Gastroesophageal sphincter (tissue), 4 donors: ENCODE measurements around the gene ZMPSTE24. TPM values are rescaled to one million over a fixed set of nuclear protein-coding genes. Genes with fewer than 3 reads are reported as not detected.
A peak's percentile ranks its signal among the peaks of the same experiment; 100 is the strongest.

ENCODE experiments used
- ATAC-seq: fragments of 150-250 bp; one replicate; pipeline ENCODE4 v1.9.1; 2016; ENCODE audit warnings: mild to moderate bottlenecking, moderate library complexity
- H3K27ac ChIP-seq, 4 donors: fragments of 200-600 bp; sonication (generic) in 3 of 4; 1 replicate in 3 of 4; 2 replicates in 1 of 4; pipeline ENCODE4 v1.5.1; 2016 to 2019
- H3K27me3 ChIP-seq: fragments of 200-600 bp; sonication (generic); one replicate; pipeline ENCODE4 v1.5.1; 2019
- H3K36me3 ChIP-seq, 2 donors: fragments of 200-600 bp; sonication (generic); one replicate each; pipeline ENCODE4 v1.5.1; 2019; ENCODE audit warnings: control low read depth in 1 of 2
- H3K4me1 ChIP-seq, 3 donors: fragments of 200-600 bp; sonication (generic); 1 replicate in 2 of 3; 2 replicates in 1 of 3; pipeline ENCODE4 v1.5.1; 2016 to 2019; ENCODE audit warnings: control low read depth in 2 of 3
- H3K4me3 ChIP-seq, 2 donors: fragments of 200-600 bp; sonication (generic); one replicate each; pipeline ENCODE4 v1.5.1; 2019; ENCODE audit warnings: mild to moderate bottlenecking in 1 of 2, moderate library complexity in 1 of 2
- H3K9me3 ChIP-seq, 3 donors: fragments of 200-600 bp; sonication (generic); one replicate each; pipeline ENCODE4 v1.5.1; 2017 to 2019; ENCODE audit warnings: control low read depth in 2 of 3
- EP300 ChIP-seq: sonication (generic); formaldehyde crosslinking; IDR thresholded peaks from one replicate; pipeline ENCODE4 v1.6.1; 2017; ENCODE audit warnings: antibody characterized with exemption, mild to moderate bottlenecking
- POLR2A ChIP-seq, 2 donors: fragments of 450-650 bp; IDR thresholded peaks; one replicate each; pipeline ENCODE4 v1.6.1; 2017; ENCODE audit warnings: antibody characterized with exemption in 2 of 2, mild to moderate bottlenecking in 2 of 2, moderate library complexity in 1 of 2
- POLR2AphosphoS5 ChIP-seq: sonication (generic); formaldehyde crosslinking; IDR thresholded peaks from one replicate; pipeline ENCODE4 v1.6.1; 2017; ENCODE audit warnings: antibody characterized with exemption
- WGBS, 2 donors: methylation state at CpG; one replicate each; pipeline ENCODE4 v1.1.5; 2018; ENCODE audit warnings: low coverage in 1 of 2; 5-methylcytosine and 5-hydroxymethylcytosine counted together
- total RNA-seq, 4 donors: library from RNA; depleted of rRNA; stranded (reverse); fragments of >200 nt; gene quantifications; one replicate each; pipeline ENCODE4 v1.1.0, GENCODE V29; 2016
- TF ChIP-seq, protein P1 (sequence below), 4 experiments: fragments of 200-600 bp in 2 of 4; fragments of 450-650 bp in 2 of 4; sonication (generic) in 1 of 4; IDR thresholded peaks; one replicate each; pipeline ENCODE4 v1.5.1; 2017 to 2019; ENCODE audit warnings: antibody characterized with exemption in 4 of 4, mild to moderate bottlenecking in 2 of 4, moderate library complexity in 2 of 4

The ZMPSTE24 gene
- total RNA-seq, 4 donors from 2014 or later: 49.0 to 76.1 (median 58.3) TPM

DNA sequence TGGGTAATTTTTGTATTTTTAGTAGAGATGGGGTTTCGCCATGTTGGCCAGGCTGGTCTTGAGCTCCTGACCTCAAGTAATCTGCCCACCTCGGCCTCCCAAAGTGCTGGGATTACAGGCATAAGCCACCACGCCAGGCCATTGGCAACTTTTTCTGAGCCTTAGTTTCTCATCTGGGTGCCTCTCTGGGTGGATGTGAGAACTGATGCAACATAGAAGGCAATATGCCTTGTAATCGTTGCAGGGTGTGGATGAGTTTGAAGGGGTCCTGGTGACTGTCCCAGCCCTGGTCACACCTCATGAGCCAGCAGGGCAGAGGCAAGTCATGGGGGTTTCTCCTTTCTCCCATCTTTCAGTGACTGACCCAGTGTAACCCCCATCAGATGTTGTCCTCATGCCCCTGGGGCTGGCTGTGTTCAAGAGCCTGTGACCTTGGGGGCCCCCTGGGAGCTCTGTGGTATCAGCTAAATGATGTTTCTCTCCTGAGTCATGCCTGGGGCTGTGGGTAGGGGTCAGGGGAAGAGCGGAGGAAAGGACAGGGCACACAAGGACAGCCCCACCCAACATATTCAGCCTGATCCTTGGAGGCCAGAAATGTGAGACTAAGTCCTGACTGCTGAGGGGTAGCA, 55.4 kb downstream of the ZMPSTE24 start:
- no CpG with 5 or more reads among the region's 5 CpGs for WGBS, 2 donors
- ATAC-seq: no peak
- Histone ChIP-seq H3K36me3 (no peaks in the 10 kb centered on the region), H3K4me1 (peaks cover 0 to 35% (median 15%) of the 10 kb centered on the region in 3 donors), H3K4me3 (no peak overlapping the region), H3K27ac (no peak overlapping the region), H3K27me3 (peaks cover 31% of the 10 kb centered on the region), H3K9me3 (no peaks in the 10 kb centered on the region)
- TF ChIP-seq POLR2AphosphoS5: no peak
- TF ChIP-seq POLR2A (IDR thresholded peaks at IDR 0.05): no peak
- TF ChIP-seq, protein P1, sequence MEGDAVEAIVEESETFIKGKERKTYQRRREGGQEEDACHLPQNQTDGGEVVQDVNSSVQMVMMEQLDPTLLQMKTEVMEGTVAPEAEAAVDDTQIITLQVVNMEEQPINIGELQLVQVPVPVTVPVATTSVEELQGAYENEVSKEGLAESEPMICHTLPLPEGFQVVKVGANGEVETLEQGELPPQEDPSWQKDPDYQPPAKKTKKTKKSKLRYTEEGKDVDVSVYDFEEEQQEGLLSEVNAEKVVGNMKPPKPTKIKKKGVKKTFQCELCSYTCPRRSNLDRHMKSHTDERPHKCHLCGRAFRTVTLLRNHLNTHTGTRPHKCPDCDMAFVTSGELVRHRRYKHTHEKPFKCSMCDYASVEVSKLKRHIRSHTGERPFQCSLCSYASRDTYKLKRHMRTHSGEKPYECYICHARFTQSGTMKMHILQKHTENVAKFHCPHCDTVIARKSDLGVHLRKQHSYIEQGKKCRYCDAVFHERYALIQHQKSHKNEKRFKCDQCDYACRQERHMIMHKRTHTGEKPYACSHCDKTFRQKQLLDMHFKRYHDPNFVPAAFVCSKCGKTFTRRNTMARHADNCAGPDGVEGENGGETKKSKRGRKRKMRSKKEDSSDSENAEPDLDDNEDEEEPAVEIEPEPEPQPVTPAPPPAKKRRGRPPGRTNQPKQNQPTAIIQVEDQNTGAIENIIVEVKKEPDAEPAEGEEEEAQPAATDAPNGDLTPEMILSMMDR (IDR thresholded peaks at IDR 0.05): no peak
- no peak for TF ChIP-seq EP300

DNA sequence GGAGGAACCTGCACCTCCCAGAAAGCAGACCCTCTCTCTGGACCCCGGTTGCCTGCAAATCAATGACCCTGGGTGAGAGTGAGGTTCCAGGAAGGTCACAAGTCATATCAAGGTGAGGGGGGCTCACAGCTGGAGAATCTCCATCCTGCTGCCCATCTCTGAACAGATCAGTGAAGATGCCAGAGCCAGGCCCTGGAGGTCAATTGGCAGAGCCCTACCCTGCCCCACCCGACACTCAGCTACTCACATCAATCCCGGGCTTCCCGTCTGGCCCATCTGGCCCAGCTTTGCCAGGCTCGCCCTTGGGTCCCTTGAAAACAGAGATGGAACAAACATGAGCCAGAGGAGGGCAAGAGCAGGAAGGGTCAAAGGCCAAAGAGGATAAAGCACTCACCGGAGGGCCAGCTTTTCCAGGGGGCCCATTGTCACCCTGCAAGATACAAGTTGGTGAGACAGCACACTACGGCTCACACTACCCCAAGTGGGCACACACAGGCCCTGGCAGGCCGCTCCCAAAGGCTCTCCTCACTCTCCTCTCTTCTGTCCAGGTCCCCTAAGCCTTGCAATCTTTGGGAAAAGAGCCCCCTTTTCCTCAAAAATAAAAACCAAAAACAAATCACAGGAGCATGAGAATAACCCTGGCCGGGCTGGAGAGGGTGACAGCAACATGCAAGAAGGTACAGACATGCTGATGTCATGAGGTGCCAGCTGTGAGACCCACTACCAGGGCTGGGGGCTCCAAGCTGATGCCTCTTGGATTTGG, 56.1 kb downstream of the ZMPSTE24 start:
- Histone ChIP-seq H3K27ac (peak overlapping the region in 1 of 4 donors; percentile 74), H3K36me3 (no peaks in the 10 kb centered on the region), H3K27me3 (peaks cover 33% of the 10 kb centered on the region), H3K4me3 (no peak overlapping the region), H3K9me3 (no peaks in the 10 kb centered on the region), H3K4me1 (peaks cover 0 to 35% (median 15%) of the 10 kb centered on the region in 3 donors)
- WGBS, 2 donors: 98% methylated on average over 5 of the region's 9 CpGs; no CpG with 5 or more reads in 1 of the 2 donors
- no peak for ATAC-seq
- no peak for TF ChIP-seq POLR2A (IDR thresholded peaks at IDR 0.05)
- no peak for TF ChIP-seq POLR2AphosphoS5
- TF ChIP-seq EP300: no peak
- TF ChIP-seq, protein P1 (IDR thresholded peaks at IDR 0.05): no peak

DNA sequence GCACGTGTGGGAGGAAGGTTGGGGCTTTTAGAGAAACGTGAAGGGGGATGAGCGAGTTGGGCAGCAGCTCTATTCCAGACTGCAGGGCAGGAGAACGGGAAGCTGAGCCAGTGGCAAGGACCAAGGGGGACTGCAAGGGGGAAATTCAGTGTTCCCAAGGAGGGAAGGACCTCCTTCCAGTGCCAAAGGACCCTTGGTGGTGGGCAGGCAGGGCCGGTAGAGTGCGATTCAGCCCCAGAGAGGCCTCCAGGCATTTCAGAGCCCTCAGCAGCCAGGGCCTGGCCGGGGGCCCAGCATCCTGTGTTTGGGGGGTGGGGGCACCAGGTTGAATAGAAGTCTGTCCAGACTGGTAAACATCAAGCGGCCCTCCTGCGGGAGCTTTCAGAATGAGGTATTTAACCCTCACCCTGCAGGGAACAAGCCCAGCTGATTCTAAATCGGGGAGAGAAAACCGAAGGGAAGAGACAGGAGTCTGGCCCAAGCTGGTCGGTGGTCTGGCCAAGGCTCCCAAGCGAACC, 56.7 kb downstream of the ZMPSTE24 start:
- Histone ChIP-seq H3K9me3 (no peaks in the 10 kb centered on the region), H3K4me3 (peak overlapping the region in 1 of 2 donors; percentile 54), H3K4me1 (peaks cover 0 to 35% (median 15%) of the 10 kb centered on the region in 3 donors), H3K36me3 (no peaks in the 10 kb centered on the region), H3K27ac (peak overlapping the region in 3 of 4 donors; percentile 48 to 74 (median 58)), H3K27me3 (peaks cover 39% of the 10 kb centered on the region)
- TF ChIP-seq POLR2AphosphoS5: no peak
- no peak for TF ChIP-seq POLR2A (IDR thresholded peaks at IDR 0.05)
- TF ChIP-seq, protein P1 (IDR thresholded peaks at IDR 0.05): no peak
- TF ChIP-seq EP300: no peak
- 11 to 34% methylated on average over 5 to 6 of the region's 13 CpGs for WGBS, 2 donors
- no peak for ATAC-seq

- 0% methylated on average over 1 to 2 of the region's 42 CpGs for WGBS, 2 donors
- peak; percentile 85 for ATAC-seq
- no peaks in the 10 kb centered on the region for H3K36me3 ChIP-seq
These were observed 57.3 kb downstream of the ZMPSTE24 start for GRCh38 chr1:40315239-40315794.

More at GRCh38 chr1:40315239-40315794, 57.3 kb downstream of the ZMPSTE24 start:
- Histone ChIP-seq H3K4me3 (peak overlapping the region; percentile 14 to 54), H3K27ac (peak overlapping the region in 3 of 4 donors; percentile 48 to 74 (median 58)), H3K27me3 (peaks cover 41% of the 10 kb centered on the region), H3K9me3 (no peaks in the 10 kb centered on the region), H3K4me1 (peaks cover 0 to 35% (median 15%) of the 10 kb centered on the region in 3 donors)
- TF ChIP-seq, protein P1 (IDR thresholded peaks at IDR 0.05): peak in 3 of 4 experiments; percentile 93 to 96 (median 94)
- no peak for TF ChIP-seq POLR2A (IDR thresholded peaks at IDR 0.05)
